HG03060 (cell line): Measurements from ENCODE around the gene ATP13A2.

ENCODE experiments used
- ATAC-seq: cut with Tn5 transposase; IDR thresholded peaks from one replicate; pipeline ENCODE4 v1.9.1; 2021; ENCODE audit warnings: low read depth, moderate number of reproducible peaks; ENCODE audit not compliant: unreplicated experiment

Gene ATP13A2

DNA sequence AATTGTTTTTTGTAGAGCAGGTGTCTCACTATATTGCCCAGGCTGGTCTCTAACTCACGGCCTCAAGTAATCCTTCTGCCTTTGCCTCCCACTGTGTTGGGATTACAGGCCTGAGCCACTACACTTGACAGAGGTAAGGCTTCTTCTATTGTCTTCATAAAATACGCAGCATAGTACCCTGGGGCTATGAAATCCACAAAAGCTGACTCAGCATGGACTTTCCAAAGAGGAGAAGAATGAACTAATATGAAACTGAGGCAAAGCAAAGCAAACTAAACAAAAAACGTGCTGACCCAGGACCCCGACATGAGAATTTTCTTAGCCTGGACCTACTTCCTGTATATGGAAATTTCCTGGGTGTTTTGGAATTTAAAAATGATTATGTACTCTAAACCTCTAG lies 18.5 kb upstream of the ATP13A2 start:
- ATAC-seq = no peak

DNA sequence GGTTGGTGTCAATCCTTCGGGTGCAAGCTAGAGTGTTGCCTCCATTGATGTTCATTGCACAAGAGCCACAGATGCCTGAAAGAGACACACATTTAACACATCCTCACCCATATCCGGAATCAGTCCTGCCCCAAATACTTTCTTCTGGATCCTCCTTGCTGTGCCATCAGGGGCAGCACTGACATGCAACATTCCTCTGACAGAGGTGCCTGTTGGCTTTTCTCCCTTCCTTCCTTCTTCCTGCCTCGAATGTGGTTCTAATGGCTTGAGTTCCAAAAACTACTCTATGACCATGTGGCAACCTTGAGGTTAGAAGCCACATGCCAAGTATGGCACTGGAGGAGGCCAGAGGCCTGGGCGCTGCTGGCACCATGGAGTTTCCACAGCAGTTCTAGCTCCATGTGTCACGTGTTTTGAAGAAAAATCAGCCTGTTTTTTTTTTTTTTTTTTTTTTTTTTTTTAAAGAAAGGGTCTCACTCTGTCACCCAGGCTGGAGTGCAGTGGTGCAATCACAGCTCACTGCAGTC lies 17.0 kb upstream of the ATP13A2 start:
- ATAC-seq = no peak

DNA sequence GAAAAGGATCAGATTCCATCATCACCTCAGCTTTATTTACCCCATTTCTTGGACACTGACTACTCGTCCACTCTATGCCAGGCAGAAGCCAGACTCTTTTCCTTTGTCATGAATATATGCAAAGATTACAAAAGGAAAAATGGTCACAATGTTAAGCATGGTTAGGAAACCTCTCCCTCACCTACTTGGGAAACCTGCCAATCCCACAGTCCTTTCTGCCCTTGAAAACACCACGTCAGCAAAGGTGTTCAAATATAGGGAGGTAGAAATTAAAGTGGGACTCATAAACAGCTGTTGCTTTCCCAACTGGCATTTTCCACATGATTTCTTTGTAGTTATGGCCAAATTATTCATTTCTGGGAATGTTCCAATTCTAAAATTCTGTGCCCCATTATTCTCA lies 16.2 kb upstream of the ATP13A2 start:
- ATAC-seq = no peak

DNA sequence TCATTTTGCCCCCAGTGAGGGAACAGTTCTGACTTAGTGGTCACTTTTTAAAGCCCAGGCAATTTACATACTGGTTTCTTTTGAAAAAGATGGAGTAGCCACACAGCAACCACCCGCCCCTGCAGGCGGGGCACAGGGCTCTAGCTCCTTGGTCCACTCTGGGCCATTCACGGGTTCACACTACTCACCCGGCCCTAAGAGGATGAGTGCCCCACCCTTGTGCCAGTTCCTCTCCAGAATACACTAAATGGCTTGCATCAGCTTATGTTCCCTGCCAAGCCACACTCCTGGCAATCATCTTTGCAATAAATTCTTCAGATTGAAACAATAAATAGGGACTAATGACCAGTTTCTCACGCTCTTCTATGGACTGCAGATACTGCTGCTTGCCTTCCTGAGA lies 15.7 kb upstream of the ATP13A2 start:
- ATAC-seq = no peak

DNA sequence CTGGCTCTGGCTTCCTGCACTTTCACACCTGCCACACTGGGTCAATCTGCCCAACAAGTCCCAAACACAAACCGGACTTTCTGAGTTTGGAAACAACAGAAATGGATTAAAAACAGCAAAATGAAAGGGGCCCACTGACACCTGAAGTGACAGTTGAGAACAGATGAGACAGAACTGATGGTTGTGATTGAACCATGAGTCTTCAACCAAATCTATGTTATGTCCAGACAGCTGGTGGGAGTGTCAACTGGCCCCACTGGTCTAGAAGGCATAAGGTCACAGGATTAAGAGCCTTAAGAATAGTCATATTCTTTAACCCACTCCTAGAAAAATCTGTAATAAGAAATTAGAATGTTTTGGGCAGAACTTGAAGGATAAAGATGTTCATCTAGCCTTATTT lies 13.0 kb upstream of the ATP13A2 start:
- ATAC-seq = no peak

DNA sequence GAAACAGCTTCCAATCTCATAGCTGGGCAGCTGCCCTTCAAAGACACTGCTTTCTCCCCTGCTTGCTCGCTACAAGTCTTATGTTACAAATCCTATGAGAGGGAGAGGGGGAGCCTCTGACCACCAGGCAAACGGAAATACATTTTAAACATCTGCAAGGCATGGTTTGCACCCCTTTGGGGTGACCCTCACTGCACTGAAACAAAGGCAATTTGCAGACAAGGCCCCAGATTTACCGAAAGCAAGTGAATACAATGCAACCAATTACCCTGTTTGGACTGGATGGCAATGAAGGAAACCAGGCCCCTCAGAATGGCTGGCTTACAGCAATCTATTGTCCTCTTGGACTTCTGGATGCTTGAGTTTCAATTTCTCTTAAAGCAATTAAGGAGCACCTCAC lies 11.8 kb upstream of the ATP13A2 start:
- no peak for ATAC-seq

DNA sequence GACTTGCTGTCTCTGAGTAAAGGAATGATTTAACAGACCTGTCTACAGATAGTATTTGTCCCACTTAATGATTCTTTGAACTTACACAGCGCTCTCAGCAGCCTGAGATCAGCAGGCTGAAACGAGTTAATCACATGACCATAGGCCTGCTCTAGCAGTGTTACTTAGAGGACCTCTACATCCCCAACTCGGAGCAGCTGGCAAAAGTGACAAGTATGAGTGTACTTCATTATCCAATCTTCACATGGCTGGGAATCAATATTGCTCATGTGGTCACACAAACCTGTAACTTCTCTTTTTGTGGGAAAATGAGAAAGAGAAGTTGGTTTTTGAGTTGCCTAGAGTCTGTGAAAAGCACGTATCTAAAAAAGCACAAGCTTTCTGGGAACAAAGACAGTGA lies 11.4 kb upstream of the ATP13A2 start:
- ATAC-seq = peak; percentile 48

DNA sequence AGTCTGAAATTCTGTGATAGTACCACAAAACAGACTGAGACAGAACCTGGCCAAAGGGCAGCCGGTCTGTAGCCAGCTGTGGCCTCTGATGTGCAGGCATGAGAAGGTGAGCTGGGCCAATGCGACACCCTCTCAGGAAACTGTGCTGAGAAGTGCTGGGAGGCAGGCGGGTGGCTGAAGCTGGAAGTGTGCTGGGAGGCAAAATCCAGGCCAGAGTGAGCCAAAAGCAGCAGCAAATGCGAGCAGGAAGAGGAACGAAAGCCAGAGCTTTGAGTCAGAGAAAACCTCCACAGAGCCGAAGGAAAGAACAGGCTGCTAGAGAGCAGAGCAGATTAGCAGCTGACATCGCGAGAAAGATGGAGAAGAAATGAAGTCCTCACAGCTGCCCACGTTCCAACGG lies 10.2 kb upstream of the ATP13A2 start:
- no peak for ATAC-seq

DNA sequence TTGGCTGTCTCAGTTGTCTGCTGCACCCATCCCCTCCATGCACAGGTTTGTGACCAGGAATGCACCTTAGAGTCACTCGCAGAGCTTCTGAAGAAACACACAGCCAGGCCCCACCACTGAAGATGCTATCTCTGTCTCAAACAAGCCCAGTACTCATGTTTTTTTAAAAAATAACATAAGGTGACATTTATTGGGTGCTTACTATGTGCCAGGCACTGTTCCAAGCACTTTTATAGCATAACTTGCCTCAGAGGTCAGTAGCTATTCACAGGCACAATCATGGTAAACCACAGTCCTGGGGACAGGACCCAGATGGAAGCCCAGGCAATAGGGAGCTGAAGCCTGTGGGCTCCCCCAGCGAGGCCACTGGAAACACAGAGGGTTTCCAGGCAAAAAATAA lies 8.8 kb upstream of the ATP13A2 start:
- ATAC-seq = no peak

DNA sequence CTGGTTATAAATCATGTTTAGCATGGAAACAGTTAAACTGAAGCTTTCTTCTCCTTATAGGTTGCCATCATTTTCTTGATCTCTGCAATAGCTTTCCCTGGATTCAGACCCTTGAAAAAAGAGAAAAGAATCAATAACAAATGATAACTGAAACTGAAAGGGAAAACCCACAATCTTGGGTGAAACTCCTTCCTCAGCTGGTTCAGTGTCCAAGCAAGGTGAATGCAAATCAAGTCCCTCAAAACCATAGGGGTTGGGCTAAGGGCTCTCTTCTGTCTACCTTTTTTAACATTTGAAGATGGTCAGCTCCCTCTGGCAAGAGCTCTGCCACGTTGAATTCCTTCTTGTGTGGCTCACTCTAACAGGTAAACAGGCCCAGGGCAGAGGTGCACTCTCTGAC lies 7.1 kb upstream of the ATP13A2 start:
- no peak for ATAC-seq

DNA sequence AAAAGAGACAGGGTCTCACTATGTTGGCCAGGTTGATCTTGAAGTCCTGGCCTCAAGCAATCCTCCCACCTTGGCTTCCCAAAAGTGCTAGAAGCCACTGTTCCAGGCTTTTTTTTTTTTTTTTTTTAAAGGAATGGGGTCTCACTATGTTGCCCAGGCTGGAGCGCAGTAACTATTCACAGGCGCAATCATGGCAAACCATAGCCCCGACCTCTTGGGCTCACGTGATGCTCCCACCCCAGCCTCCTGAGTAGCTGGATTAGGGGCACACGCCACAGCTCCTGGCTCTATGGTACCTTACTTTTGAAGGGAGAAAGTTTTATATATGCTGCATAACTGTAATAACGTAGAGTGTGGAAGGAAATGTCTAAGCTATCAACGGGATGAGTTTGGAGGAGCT lies 5.7 kb upstream of the ATP13A2 start:
- no peak for ATAC-seq

DNA sequence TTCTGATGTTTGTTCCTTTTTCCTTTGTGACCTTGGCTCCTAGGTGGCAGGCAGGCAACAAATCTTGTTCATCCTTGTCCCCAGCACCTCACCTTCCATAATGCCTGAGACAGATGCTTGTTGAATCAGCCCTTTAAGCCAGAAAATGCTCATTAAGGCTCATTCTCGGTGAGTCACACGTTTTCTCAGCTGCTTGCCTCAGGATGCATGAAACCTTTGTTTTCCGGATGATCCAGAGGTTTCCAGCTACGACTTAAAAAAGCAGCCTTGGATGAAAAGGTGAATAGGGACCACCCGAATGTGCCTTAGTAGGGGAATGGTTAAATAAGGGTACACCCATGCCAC lies 4.6 kb upstream of the ATP13A2 start:
- ATAC-seq = no peak

DNA sequence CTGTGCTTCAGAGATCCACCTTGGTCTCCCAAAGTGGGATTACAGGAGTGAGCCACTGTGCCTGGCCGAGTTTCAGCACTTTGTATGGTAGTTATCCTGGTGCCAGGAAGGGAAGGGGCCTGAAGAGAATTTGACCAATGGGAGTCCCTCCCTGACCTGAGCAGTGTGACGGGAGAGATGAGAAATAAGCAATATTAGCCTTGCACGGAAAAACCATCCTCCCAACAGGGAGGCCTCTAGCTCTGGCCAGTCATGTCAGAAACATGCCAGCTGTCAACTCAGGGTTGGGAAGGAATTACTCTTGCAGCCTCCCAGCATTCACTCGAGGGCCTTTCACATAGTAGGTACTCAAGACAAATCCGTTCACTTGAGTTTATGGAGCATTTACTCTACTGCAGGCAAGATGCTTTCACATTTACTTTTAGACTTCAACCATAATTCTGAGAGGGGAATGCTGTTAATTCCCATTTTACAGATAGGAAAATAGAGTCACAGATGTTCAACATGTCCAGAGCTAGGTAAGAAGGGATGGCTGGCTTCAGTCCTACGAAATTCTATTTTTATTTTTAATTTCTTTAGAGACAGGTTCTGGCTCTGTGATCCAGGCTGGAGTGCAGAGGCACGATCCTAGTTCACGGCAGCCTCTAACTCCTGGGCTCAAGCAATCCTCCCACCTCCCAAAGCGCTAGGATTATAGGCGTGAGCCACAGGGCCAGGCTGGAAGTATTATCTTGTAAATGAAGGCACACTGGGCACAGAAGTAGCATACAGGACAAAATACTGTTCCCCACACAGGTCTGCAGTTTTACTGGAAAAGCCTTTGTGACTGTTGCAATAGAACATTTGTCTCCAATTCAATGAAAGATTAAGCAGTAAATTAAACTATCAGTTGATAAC lies 3.2 kb upstream of the ATP13A2 start:
- no peak for ATAC-seq

DNA sequence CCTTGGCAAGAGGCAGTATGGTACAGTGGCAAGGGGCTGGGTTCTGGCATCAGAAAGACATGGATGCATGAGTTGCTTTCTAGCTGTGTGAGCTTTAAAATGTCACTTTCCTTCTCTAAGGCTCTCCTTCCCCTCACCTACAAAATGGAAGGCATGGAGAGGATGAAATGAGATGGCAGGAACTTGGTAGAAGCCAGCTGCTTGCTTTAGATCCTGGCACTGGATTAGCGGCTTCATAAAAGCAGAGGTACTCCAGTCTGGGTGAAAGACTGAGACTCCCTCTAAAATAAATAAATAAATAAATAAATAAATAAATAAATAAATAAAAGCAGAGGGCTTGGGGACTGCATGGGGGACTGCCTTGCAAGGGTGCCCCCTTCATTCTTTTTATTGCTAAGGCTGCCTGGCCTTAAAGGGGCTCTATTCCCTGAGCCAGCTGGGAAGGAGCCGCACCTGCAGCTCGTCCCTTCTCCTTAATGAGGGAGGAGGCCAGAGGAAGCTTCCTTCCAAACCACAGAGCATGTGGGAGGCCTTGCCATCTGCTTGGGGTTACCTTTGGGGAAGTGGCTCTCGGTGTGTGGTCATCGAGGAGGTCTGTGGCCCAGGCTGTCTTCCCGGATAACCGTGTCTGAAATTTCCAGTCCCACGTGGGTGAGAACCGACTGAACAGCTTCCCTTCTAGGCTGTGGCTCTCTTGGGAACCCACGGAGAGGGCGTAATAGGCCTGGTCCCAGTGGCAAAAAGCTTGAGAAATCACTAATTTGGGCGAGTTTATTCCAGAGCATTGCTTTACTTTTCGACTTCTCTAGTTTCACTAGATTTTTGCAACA lies 2.0 kb upstream of the ATP13A2 start:
- ATAC-seq = no peak

DNA sequence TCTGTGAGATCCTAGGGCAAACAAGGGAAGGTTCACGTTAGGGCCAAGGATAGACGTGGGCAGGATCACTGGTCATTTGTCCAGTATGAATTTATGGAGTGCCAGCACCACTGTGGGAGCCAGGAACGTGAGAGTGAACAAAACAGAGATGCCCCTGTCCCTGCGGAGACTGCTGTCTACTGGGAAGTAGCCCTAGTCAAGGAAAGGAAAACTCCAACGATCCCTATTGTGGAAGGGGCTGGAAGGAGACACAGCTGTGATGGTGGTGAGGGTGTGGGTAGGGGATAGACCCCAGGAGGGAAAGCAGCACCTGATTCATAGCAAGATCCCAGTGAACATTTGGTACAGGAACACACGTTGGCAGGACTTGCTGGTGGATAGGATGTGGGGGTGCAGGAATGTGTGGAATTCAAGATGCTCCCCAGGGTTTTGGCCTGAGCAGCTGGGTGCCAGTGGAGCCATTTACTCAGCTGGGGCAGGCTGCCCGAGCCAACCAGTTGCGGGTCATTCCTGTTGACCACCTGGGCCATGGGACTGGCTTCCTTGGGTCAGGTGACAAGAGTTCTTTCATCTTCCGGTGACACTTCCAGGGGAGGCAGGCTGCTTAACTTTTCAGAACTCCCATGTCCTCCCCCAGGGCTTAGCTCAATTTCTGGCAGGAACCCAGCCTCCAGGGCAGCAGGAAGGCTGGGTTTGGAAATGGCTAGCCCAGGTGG lies 1.2 kb upstream of the ATP13A2 start:
- ATAC-seq = no peak

DNA sequence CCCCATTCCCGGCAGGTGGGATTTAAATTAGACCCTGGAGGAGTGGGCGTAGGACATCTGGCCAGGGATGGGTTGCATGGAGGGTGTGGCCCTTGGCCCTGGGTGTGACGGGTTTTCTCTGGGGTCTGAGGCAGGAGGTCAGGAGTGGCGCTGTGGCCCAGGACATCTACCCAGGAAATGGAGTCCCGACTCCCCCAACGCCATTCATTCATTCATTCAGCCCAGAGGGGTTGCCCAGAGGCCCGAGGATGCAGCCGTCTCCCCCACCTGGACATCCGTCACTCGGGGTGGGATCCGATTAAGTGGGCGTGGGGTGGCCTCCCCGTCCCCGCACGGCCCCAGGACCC lies 663 bp downstream of the ATP13A2 start:
- no peak for ATAC-seq

DNA sequence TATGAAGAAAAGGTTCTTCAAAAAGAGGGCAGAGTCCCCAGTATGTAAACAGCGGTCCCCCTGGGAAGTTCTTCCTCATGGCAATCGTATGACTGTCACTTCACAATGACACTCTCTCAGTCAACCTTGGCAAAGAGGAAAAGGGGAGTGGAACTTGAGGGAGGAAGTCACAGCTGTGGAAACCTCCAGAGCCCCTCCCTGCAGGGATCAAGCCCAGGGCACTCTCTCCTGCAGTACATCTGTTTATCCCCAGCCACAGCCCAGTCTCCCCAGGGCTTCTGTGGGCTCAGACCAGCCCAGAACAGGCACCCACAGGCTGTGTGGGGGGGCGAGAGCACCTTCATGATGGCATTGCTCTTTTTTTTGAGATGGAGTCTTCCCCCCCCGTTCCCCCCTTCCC lies 2.0 kb downstream of the ATP13A2 start:
- no peak for ATAC-seq

DNA sequence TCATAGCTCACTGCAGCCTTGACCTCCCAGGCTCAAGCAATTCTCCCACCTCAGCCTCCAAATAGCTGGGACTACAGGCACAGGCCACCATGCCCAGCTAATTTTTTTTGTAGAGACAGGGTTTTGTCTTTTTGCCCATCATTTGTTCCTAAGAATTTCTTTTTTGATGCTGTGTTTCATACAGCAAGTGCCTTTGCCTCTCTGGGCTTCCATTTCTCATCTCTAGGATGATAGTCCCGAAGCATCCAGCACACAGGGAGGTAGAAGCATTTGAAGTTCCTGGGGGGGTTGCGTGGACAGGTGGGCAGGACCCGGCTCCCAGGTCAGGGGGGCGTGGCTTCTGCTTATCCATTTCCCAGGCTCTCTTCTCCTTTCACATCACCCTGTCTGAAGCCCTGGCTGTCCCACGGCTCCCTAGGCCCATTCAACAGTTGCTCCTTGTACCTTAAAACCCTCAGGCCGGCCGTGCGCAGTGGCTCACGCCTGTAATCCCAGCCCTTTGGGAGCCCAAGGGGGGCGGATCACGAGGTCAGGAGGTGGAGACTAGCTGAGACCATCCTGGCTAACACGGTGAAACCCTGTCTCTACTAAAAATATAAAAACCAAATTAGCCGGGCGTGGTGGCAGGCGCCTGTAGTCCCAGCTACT lies 3.4 kb downstream of the ATP13A2 start:
- no peak for ATAC-seq

DNA sequence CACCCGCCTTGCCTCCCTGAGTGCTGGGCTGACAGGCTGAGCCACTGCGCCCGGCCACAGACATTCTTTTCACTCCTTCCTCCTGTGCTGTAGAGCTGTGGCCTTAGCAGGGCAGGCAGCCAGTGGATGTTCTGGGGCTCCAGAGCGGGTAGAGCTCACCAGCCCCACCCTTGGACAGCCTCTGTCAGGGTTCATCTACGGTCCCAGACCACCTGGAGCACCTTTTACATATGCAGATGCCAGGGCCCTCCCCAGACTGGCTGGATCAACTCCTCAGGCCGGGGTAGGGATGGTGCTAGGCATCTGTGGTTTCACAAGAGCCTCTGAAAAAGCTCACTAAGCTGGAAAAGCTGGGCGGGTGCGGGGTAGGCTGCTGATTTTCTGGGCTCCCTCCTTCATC lies 4.6 kb downstream of the ATP13A2 start:
- ATAC-seq = no peak

DNA sequence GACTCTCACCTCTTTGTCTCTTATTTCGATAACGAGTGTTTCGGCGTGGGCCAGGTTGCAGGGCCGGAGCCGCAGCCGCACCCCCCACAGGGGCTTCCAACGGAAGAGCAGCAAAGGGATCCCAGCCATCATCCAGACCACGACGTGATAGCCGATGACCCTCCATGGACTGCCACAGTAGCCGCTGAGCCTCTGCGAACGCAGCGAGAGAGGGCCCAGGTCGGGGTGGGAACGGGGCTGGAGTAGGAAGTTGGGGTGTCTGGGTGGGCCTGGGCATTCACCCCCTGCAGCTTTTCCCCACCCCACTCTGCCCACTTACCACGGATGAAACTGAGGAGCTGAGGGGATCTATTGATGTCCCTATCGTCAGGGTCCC lies 6.4 kb downstream of the ATP13A2 start:
- no peak for ATAC-seq
